B cell (primary cell): ENCODE data around the gene DHDDS. TPM values are rescaled to one million over a fixed set of nuclear protein-coding genes. Genes with fewer than 3 reads are reported as not detected.
"Not testable (repeated sequence)": the region's sequence is repeated elsewhere in the genome, so short reads cannot be mapped to it uniquely, and the experiment has no call there.

Experiments
- ATAC-seq: fragments of 200-7000 bp; cut with Tn5 transposase; one replicate; pipeline ENCODE4 v1.10.0; 2021; ENCODE audit warnings: low read depth, mild to moderate bottlenecking, moderate number of reproducible peaks, moderate library complexity
- CTCF ChIA-PET: fragments of 350-600 bp; sonication (Branson Sonifier 250); formaldehyde crosslinking; loops from one replicate; lab custom pipeline; 2021; ENCODE audit warnings: antibody characterized with exemption, inconsistent platforms; lab: Charles Lee
- POLR2A ChIA-PET: fragments of 350-600 bp; sonication (Branson Sonifier 250); formaldehyde crosslinking; loops from one replicate; lab custom pipeline; 2021; ENCODE audit warnings: antibody characterized with exemption; lab: Charles Lee
- DNase-seq: peaks from one replicate; pipeline ENCODE4 v3.0.0; 2013
- H2AFZ ChIP-seq: 2 replicates; pipeline ENCODE4 v1.6.1; 2012; ENCODE audit warnings: mild to moderate bottlenecking, low read depth, low read length; ENCODE audit not compliant: insufficient read depth, poor library complexity, severe bottlenecking
- H3K27ac ChIP-seq, 2 donors: 1 replicate in 1 of 2; 2 replicates in 1 of 2; pipeline ENCODE4 v1.5.1; 2012 to 2013; ENCODE audit warnings: low read length in 2 of 2, mild to moderate bottlenecking in 2 of 2, moderate library complexity in 1 of 2
- H3K27me3 ChIP-seq, 4 experiments: fragments of 200-600 bp in 1 of 4; sonication (generic) in 1 of 4; replicated peaks in 1 of 4; 1 replicate in 2 of 4; 2 replicates in 2 of 4; pipeline versions ENCODE4 v1.6.1 to v1.7.0; 2013 to 2016; ENCODE audit warnings: low read length in 3 of 4, mild to moderate bottlenecking in 2 of 4, mixed read lengths in 1 of 4, moderate library complexity in 1 of 4; ENCODE audit not compliant: insufficient read depth in 4 of 4, control insufficient read depth in 3 of 4; ENCODE audit errors: control extremely low read depth in 1 of 4
- H3K36me3 ChIP-seq, 2 experiments: replicated peaks in 1 of 2; 1 replicate in 1 of 2; 2 replicates in 1 of 2; pipeline versions ENCODE4 v1.6.1 to v1.7.1; 2013; ENCODE audit warnings: low read length in 1 of 2; ENCODE audit not compliant: insufficient read depth in 2 of 2, control insufficient read depth in 1 of 2; ENCODE audit errors: control extremely low read depth in 1 of 2, extremely low read depth in 1 of 2
- H3K4me1 ChIP-seq, 2 donors: fragments of 200-600 bp in 1 of 2; sonication (generic) in 1 of 2; 1 replicate in 1 of 2; 2 replicates in 1 of 2; pipeline versions ENCODE4 v1.5.1 to v1.6.1; 2013 to 2017; ENCODE audit warnings: low read length in 2 of 2; ENCODE audit not compliant: control insufficient read depth in 2 of 2, insufficient read depth in 2 of 2
- H3K4me2 ChIP-seq: replicated peaks from 2 replicates; pipeline ENCODE3; 2012; ENCODE audit warnings: mild to moderate bottlenecking, low read depth, low read length; ENCODE audit not compliant: poor library complexity, severe bottlenecking
- H3K4me3 ChIP-seq, 5 experiments: fragments of 200-600 bp in 1 of 5; sonication (generic) in 1 of 5; 1 replicate in 3 of 5; 2 replicates in 2 of 5; pipeline versions ENCODE4 v1.5.1 to v1.7.0; 2011 to 2016; ENCODE audit warnings: low read length in 4 of 5, mild to moderate bottlenecking in 4 of 5, low read depth in 2 of 5, control low read depth in 1 of 5, moderate library complexity in 1 of 5; ENCODE audit not compliant: insufficient read depth in 1 of 5; ENCODE audit errors: control extremely low read depth in 1 of 5, extremely low read depth in 1 of 5
- H3K79me2 ChIP-seq: fragments of 200-600 bp; sonication (generic); one replicate; pipeline ENCODE4 v1.6.0; 2016; ENCODE audit warnings: low read length; ENCODE audit not compliant: control insufficient read depth, insufficient read depth
- H3K9ac ChIP-seq: fragments of 200-600 bp; sonication (generic); 2 replicates; pipeline ENCODE4 v1.6.1; 2017; ENCODE audit warnings: mild to moderate bottlenecking, low read length, moderate library complexity
- H3K9me3 ChIP-seq, 3 donors: one replicate each; pipeline versions ENCODE4 v1.6.1 to v1.7.1; 2013; ENCODE audit warnings: low read length in 2 of 3; ENCODE audit not compliant: control insufficient read depth in 2 of 3, insufficient read depth in 1 of 3; ENCODE audit errors: control extremely low read depth in 1 of 3
- H4K20me1 ChIP-seq: 2 replicates; pipeline ENCODE4 v1.6.0; 2012; ENCODE audit warnings: mild to moderate bottlenecking, low read length; ENCODE audit not compliant: insufficient read depth, control insufficient read depth, poor library complexity, severe bottlenecking
- H3K27ac Mint-ChIP-seq: one replicate; pipeline ENCODE4 v1.8.0; 2021; ENCODE audit warnings: mixed read lengths
- H3K27me3 Mint-ChIP-seq: one replicate; pipeline ENCODE4 v1.8.0; 2021; ENCODE audit warnings: mixed read lengths
- H3K4me1 Mint-ChIP-seq: one replicate; pipeline ENCODE4 v1.8.0; 2021; ENCODE audit warnings: mixed read lengths
- H3K4me3 Mint-ChIP-seq: one replicate; pipeline ENCODE4 v1.8.0; 2021; ENCODE audit warnings: mixed read lengths
- H3K9me3 Mint-ChIP-seq: one replicate; pipeline ENCODE4 v1.8.0; 2022; ENCODE audit warnings: mixed read lengths; ENCODE audit not compliant: insufficient read depth
- CTCF ChIP-seq: fragments of 200-600 bp; IDR thresholded peaks from one replicate; pipeline ENCODE4 v1.8.0; 2022; ENCODE audit warnings: antibody characterized with exemption, mild to moderate bottlenecking
- EZH2 ChIP-seq: IDR thresholded peaks from 2 replicates; pipeline ENCODE4 v1.6.1; 2012; ENCODE audit warnings: borderline replicate concordance, low read depth, mild to moderate bottlenecking, moderate library complexity, low read length; ENCODE audit not compliant: insufficient read depth, poor library complexity, severe bottlenecking
- WGBS: methylation state at CpG from one replicate; pipeline ENCODE4 v1.1.5; 2013; ENCODE audit warnings: missing lambda C conversion rate; ENCODE audit not compliant: insufficient coverage; 5-methylcytosine and 5-hydroxymethylcytosine counted together
- intact Hi-C: fragments of 100-400 bp; cut with micrococcal nuclease; formaldehyde crosslinking; loops from one replicate; pipeline ENCODE4 v1.10.0; 2022
- polyA plus RNA-seq: library from polyadenylated mRNA; depleted of rRNA; stranded (reverse); fragments of >200 nt; gene quantifications from 2 replicates; pipeline ENCODE4 v1.2.3, GENCODE V29; 2012
- total RNA-seq, 2 donors: library from RNA; stranded (reverse); fragments of 120-200 nt in 1 of 2; gene quantifications; 1 replicate in 1 of 2; 2 replicates in 1 of 2; pipeline versions ENCODE4 v1.2.3 to v1.2.4, GENCODE V29; 2013 to 2022

The DHDDS gene
- total and polyA plus RNA-seq, 2 donors (not counting 1 experiment from before 2014, with no cell fraction given), result 20.4 to 54.2 TPM

DNA sequence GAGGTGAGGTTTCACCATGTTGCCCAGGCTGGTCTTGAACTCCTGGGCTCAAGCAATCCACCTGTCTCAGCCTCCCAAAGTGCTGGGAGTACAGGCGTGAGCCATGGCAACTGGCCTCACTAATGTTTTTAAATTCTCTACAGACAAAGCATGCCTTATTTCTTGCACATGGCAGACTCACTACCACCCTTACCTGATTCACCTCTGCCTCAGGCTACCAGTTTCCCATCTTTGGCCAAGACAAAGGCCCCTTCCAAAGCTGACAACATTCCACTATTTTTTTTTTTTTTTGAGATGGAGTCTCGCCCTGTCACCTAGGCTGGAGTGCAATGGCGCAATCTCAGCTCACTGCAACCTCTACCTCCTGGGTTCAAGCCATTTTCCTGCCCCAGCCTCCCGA, 83.7 kb downstream of the DHDDS start:
- H4K20me1 ChIP-seq, H3K9me3 ChIP-seq, H3K27ac ChIP-seq, H3K9me3 Mint-ChIP-seq, H3K79me2 ChIP-seq, H3K4me1 Mint-ChIP-seq, intact Hi-C loops, POLR2A ChIA-PET, H3K4me3 Mint-ChIP-seq, H3K4me1 ChIP-seq, H2AFZ ChIP-seq, ATAC-seq, H3K9ac ChIP-seq, H3K4me2 ChIP-seq, H3K36me3 ChIP-seq, H3K27me3 ChIP-seq, H3K4me3 ChIP-seq, H3K27ac Mint-ChIP-seq, H3K27me3 Mint-ChIP-seq, DNase-seq: not testable (repeated sequence)
- CTCF ChIA-PET, result interaction anchor here (1.1 kb wide), 1 partner anchor 98 kb away, joined by 3 read pairs; no protein-coding TSS in a partner anchor
- WGBS, result 100% methylated on average over 1 of the region's 4 CpGs

DNA sequence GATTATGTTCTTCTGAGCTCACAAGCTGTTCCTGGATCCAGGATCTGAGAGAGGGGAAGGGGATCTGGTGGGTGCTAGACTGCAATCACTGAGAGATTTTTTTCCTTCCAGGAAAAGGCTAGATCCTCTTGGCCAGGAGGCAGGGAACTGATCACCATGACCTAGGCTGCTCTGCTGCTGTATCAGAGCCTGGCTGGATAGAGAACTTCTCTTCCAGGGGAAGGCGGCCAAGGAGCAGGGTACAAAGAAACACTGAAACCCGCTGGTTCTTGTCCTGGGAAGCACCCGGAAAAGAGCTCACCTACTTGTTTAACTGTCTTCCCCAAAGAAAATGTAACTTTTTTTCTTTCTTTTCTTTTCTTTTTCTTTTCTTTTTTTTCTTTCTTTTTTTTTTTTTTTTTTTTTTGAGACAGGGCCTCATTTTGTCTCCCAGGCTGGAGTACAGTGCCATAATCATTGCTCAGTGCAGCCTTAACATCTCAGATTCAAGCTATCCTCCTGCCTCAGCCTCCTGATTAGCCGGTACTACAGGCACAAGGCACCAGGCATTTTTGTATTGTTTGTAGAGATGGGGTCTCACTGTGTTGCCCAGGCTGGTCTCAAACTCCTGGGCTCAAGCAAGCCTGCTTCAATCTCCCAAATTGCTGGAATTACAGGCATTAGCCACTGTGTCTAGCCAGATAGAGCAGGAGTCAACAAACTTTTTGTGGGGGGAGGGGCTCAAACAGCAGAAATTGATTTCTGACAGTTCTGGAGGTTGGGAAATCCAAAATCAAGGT, 85.1 kb downstream of the DHDDS start:
- H3K4me3 Mint-ChIP-seq, result no peak overlapping the region
- CTCF ChIA-PET, result interaction anchor here (1.1 to 2.0 kb wide), 2 partner anchors 14 to 21 kb away, joined by 3 to 8 read pairs; no protein-coding TSS in a partner anchor
- H3K27ac Mint-ChIP-seq, result no peak overlapping the region
- ATAC-seq (no peak), DNase-seq (no peak)
- Histone ChIP-seq H3K4me3 (no peak overlapping the region), H2AFZ (no peak overlapping the region), H3K4me1 (no peaks in the 10 kb centered on the region), H3K9me3 (no peaks in the 10 kb centered on the region), H3K9ac (no peak overlapping the region), H3K27me3 (no peaks in the 10 kb centered on the region), H3K79me2 (no peaks in the 10 kb centered on the region), H3K27ac (no peak overlapping the region), H3K4me2 (no peak overlapping the region), H3K36me3 (no peaks in the 10 kb centered on the region), H4K20me1 (no peaks in the 10 kb centered on the region)
- no peaks in the 10 kb centered on the region for H3K9me3 Mint-ChIP-seq
- WGBS, result 100% methylated on average over 2 of the region's 4 CpGs
- peaks cover 6% of the 10 kb centered on the region for H3K27me3 Mint-ChIP-seq
- POLR2A ChIA-PET, result interaction anchor here (0.6 to 0.7 kb wide), 3 partner anchors 11 to 375 kb away, joined by 3 to 5 read pairs (median 4); no protein-coding TSS in a partner anchor
- intact Hi-C loops, result no loop called here
- no peaks in the 10 kb centered on the region for H3K4me1 Mint-ChIP-seq
- TF ChIP-seq EZH2, result no peak
- TF ChIP-seq CTCF, result no peak
